Activated CD8-positive, alpha-beta memory T cell treated with anti-CD3 and anti-CD28 coated beads for 1 hour (primary cell): ENCODE data around the gene FOSL1.
A peak's percentile ranks its signal among the peaks of the same experiment; 100 is the strongest.

Experiments used
- DNase-seq, 2 donors: peaks; one replicate each; pipeline ENCODE4 v3.0.0-alpha.2; 2020; ENCODE audit warnings: low read depth in 1 of 2; ENCODE audit errors: extremely low read depth in 1 of 2

Gene FOSL1

GRCh38 chr11:65900125-65900898, at the start of gene FOSL1:
TSS of gene FOSL1 (minus strand) at chr11:65900388. CDS start at chr11:65900339, 49 bp downstream.
- DNase-seq, result peak; percentile 86 to 90

- no peak for DNase-seq
Measured at GRCh38 chr11:65947603-65948125, 47.5 kb upstream of the FOSL1 start.

- DNase-seq, result no peak
Measured at GRCh38 chr11:65947133-65947532, 46.9 kb upstream of the FOSL1 start.

- DNase-seq, result no peak
Measured at GRCh38 chr11:65946655-65947054, 46.5 kb upstream of the FOSL1 start.

GRCh38 chr11:65945941-65946558, 45.9 kb upstream of the FOSL1 start:
- no peak for DNase-seq

- no peak for DNase-seq
Measured at GRCh38 chr11:65945430-65945911, 45.3 kb upstream of the FOSL1 start, which contains the start of gene TSGA10IP. TSS of gene TSGA10IP (plus strand) at chr11:65945480. CDS start at chr11:65945676, 196 bp downstream.

GRCh38 chr11:65944767-65945166, 44.6 kb upstream of the FOSL1 start:
- DNase-seq, result no peak

GRCh38 chr11:65944191-65944590, 44.0 kb upstream of the FOSL1 start:
- DNase-seq, result no peak

GRCh38 chr11:65942531-65942930, 42.3 kb upstream of the FOSL1 start:
- DNase-seq, result no peak

GRCh38 chr11:65941720-65942310, 41.6 kb upstream of the FOSL1 start:
- DNase-seq, result no peak

GRCh38 chr11:65937766-65938165, 37.6 kb upstream of the FOSL1 start:
- DNase-seq, result no peak

- no peak for DNase-seq
Measured at GRCh38 chr11:65934014-65934413, 33.8 kb upstream of the FOSL1 start.

- DNase-seq, result no peak
Measured at GRCh38 chr11:65932558-65932919, 32.4 kb upstream of the FOSL1 start.

GRCh38 chr11:65931773-65932557, 31.8 kb upstream of the FOSL1 start:
- DNase-seq, result no peak

- DNase-seq, result no peak
Measured at GRCh38 chr11:65928667-65929066, 28.5 kb upstream of the FOSL1 start.

GRCh38 chr11:65927904-65928397, 27.8 kb upstream of the FOSL1 start:
- peak; percentile 43 to 56 for DNase-seq

- DNase-seq, result no peak
Measured at GRCh38 chr11:65925397-65925796, 25.2 kb upstream of the FOSL1 start.

GRCh38 chr11:65922565-65922964, 22.4 kb upstream of the FOSL1 start:
- no peak for DNase-seq

GRCh38 chr11:65921876-65922275, 21.7 kb upstream of the FOSL1 start:
- DNase-seq, result no peak

GRCh38 chr11:65921033-65921555, 20.9 kb upstream of the FOSL1 start:
- no peak for DNase-seq
